HCT116 (cell line): ENCODE results near the gene GDPD2. TPM values are rescaled to one million over a fixed set of nuclear protein-coding genes. Genes with fewer than 3 reads are reported as not detected.

Source experiments
- ATAC-seq: fragments of 200-7000 bp; cut with Tn5 transposase; 2 replicates; pipeline ENCODE4 v1.9.1; 2020; ENCODE audit warnings: mild to moderate bottlenecking, moderate library complexity
- BruUV-seq: library from RNA; stranded (reverse); fragments of 400-500 nt; replicated peaks from 2 replicates; lab custom pipeline; 2021; lab: Mats Ljungman, UMichigan
- CTCF ChIA-PET: fragments of 300-600 bp; sonication (Branson Sonifier 250); formaldehyde crosslinking; loops from one replicate; lab custom pipeline; 2021; ENCODE audit warnings: antibody characterized with exemption; lab: Charles Lee
- POLR2A ChIA-PET: fragments of 300-600, 350-600 bp; sonication (Branson Sonifier 250); formaldehyde crosslinking; loops from one replicate; lab custom pipeline; 2021; ENCODE audit warnings: antibody characterized with exemption; lab: Charles Lee
- RAD21 ChIA-PET, 2 experiments: fragments of 300-600 bp; sonication (Branson Sonifier 250); formaldehyde crosslinking; loops; one replicate each; lab custom pipeline; 2023; ENCODE audit warnings: low total read pairs in 2 of 2; ENCODE audit not compliant: uncharacterized antibody in 2 of 2, unreplicated experiment in 2 of 2, low non-redundant PET in 1 of 2; lab: Charles Lee
- DNase-seq: peaks from one replicate; pipeline ENCODE4 v3.0.0-alpha.2; 2010; ENCODE audit warnings: low read depth, low spot score
- H2AFZ ChIP-seq: fragments of 200-600 bp; shearing (Covaris generic), sonication (generic); 2 replicates; pipeline ENCODE4 v1.6.1; 2017; ENCODE audit warnings: low read depth, mixed run types, mixed read lengths, antibody characterized with exemption, low read length; ENCODE audit not compliant: poor library complexity, severe bottlenecking
- H3K27ac ChIP-seq: 2 replicates; pipeline ENCODE4 v1.5.1; 2012; ENCODE audit warnings: low read depth, low read length
- H3K27me3 ChIP-seq: fragments of 200-600 bp; sonication (generic); 2 replicates; pipeline ENCODE4 v1.6.1; 2016; ENCODE audit warnings: mixed run types, low read length, mixed read lengths; ENCODE audit not compliant: insufficient read depth
- H3K36me3 ChIP-seq, 2 experiments: fragments of 200-500 bp in 1 of 2; fragments of 200-600 bp in 1 of 2; sonication (Bioruptor generic) in 1 of 2; sonication (generic) in 1 of 2; 2 replicates each; pipeline versions ENCODE4 v1.5.1 to v1.6.1; 2014 to 2016; ENCODE audit warnings: low read length in 2 of 2, inconsistent platforms in 1 of 2, mixed read lengths in 1 of 2, mixed run types in 1 of 2; ENCODE audit not compliant: insufficient read depth in 2 of 2, control insufficient read depth in 1 of 2
- H3K4me1 ChIP-seq, 2 experiments: fragments of 200-600 bp in 1 of 2; sonication (generic) in 1 of 2; 2 replicates each; pipeline versions ENCODE4 v1.5.1 to v1.6.1; 2012 to 2017; ENCODE audit warnings: low read length in 2 of 2, inconsistent platforms in 1 of 2, mild to moderate bottlenecking in 1 of 2, mixed read lengths in 1 of 2, mixed run types in 1 of 2, moderate library complexity in 1 of 2; ENCODE audit not compliant: insufficient read depth in 2 of 2, control insufficient read depth in 1 of 2
- H3K4me2 ChIP-seq: fragments of 200-600 bp; sonication (generic); 2 replicates; pipeline ENCODE4 v1.6.1; 2017; ENCODE audit warnings: mixed run types, low read length, mixed read lengths
- H3K4me3 ChIP-seq, 2 experiments: fragments of 200-600 bp in 1 of 2; sonication (generic) in 1 of 2; replicated peaks in 1 of 2; 2 replicates each; pipeline ENCODE4 v1.5.1; 2011 to 2016; ENCODE audit warnings: low read length in 2 of 2, control low read depth in 1 of 2, low read depth in 1 of 2, mild to moderate bottlenecking in 1 of 2, mixed read lengths in 1 of 2, mixed run types in 1 of 2
- H3K79me2 ChIP-seq: fragments of 200-600 bp; sonication (generic); 2 replicates; pipeline ENCODE4 v1.6.1; 2017; ENCODE audit warnings: mild to moderate bottlenecking, mixed run types, low read length, moderate library complexity, mixed read lengths; ENCODE audit not compliant: insufficient read depth
- H3K9ac ChIP-seq: fragments of 200-600 bp; sonication (generic); 2 replicates; pipeline ENCODE4 v1.6.1; 2016; ENCODE audit warnings: low read length, mixed read lengths
- H3K9me2 ChIP-seq: fragments of 200-600 bp; sonication (generic), shearing (Covaris generic); 2 replicates; pipeline ENCODE4 v1.6.1; 2017; ENCODE audit warnings: mixed run types, mild to moderate bottlenecking, moderate library complexity; ENCODE audit not compliant: insufficient read depth
- H3K9me3 ChIP-seq, 2 experiments: fragments of 200-500 bp in 1 of 2; fragments of 200-600 bp in 1 of 2; sonication (Bioruptor generic) in 1 of 2; sonication (generic) in 1 of 2; 2 replicates each; pipeline ENCODE4 v1.6.1; 2014 to 2017; ENCODE audit warnings: low read length in 2 of 2, mixed read lengths in 2 of 2, inconsistent platforms in 1 of 2, low read depth in 1 of 2, mild to moderate bottlenecking in 1 of 2, mixed run types in 1 of 2, moderate library complexity in 1 of 2; ENCODE audit not compliant: control insufficient read depth in 1 of 2, insufficient read depth in 1 of 2
- H4K20me1 ChIP-seq: fragments of 200-600 bp; sonication (generic), shearing (Covaris generic); 2 replicates; pipeline ENCODE4 v1.6.1; 2017; ENCODE audit warnings: mixed run types, mild to moderate bottlenecking, moderate library complexity; ENCODE audit not compliant: insufficient read depth
- ATF3 ChIP-seq: IDR thresholded peaks from 2 replicates; pipeline ENCODE4 v1.6.1; 2012
- CBX3 ChIP-seq: IDR thresholded peaks from 2 replicates; pipeline ENCODE4 v1.6.1; 2012; ENCODE audit warnings: low read depth
- CEBPB ChIP-seq: IDR thresholded peaks from 2 replicates; pipeline ENCODE4 v1.6.1; 2012; ENCODE audit warnings: low read depth
- CTCF ChIP-seq, 3 experiments: fragments of 200-600 bp in 1 of 3; sonication (generic) in 1 of 3; IDR thresholded peaks in 2 of 3; conservative IDR thresholded peaks in 1 of 3; 2 replicates each; pipeline ENCODE4 v1.5.1; 2012 to 2017; ENCODE audit warnings: low read depth in 2 of 3, low read length in 2 of 3, antibody characterized with exemption in 1 of 3, borderline replicate concordance in 1 of 3, control low read depth in 1 of 3, mild to moderate bottlenecking in 1 of 3, mixed read lengths in 1 of 3, mixed run types in 1 of 3, moderate library complexity in 1 of 3; ENCODE audit not compliant: insufficient read depth in 1 of 3
- EGR1 ChIP-seq: IDR thresholded peaks from 2 replicates; pipeline ENCODE4 v1.6.1; 2012; ENCODE audit warnings: low read depth
- ELF1 ChIP-seq: IDR thresholded peaks from 2 replicates; pipeline ENCODE4 v1.6.1; 2012; ENCODE audit warnings: low read depth, borderline replicate concordance
- EZH2 ChIP-seq: fragments of 200-600 bp; sonication (generic); IDR thresholded peaks from 2 replicates; pipeline ENCODE4 v1.6.1; 2017; ENCODE audit warnings: antibody characterized with exemption, mixed run types
- EZH2phosphoT487 ChIP-seq: fragments of 200-600 bp; IDR thresholded peaks from 2 replicates; pipeline ENCODE4 v1.6.1; 2018; ENCODE audit warnings: antibody characterized with exemption, borderline replicate concordance
- FOSL1 ChIP-seq: IDR thresholded peaks from 2 replicates; pipeline ENCODE4 v1.6.1; 2012; ENCODE audit warnings: low read depth
- JUND ChIP-seq: IDR thresholded peaks from 2 replicates; pipeline ENCODE4 v1.6.1; 2012
- MAX ChIP-seq: IDR thresholded peaks from 2 replicates; pipeline ENCODE4 v1.6.1; 2012
- POLR2A ChIP-seq: IDR thresholded peaks from 2 replicates; pipeline ENCODE4 v1.7.0; 2011; ENCODE audit warnings: borderline replicate concordance; ENCODE audit not compliant: insufficient read depth, insufficient read length; ENCODE audit errors: extremely low read depth
- POLR2AphosphoS5 ChIP-seq: IDR thresholded peaks from 2 replicates; pipeline ENCODE4 v1.6.1; 2011; ENCODE audit warnings: mild to moderate bottlenecking, low read depth, low read length, moderate library complexity
- RAD21 ChIP-seq: IDR thresholded peaks from 2 replicates; pipeline ENCODE4 v1.6.1; 2012; ENCODE audit warnings: low read depth, mild to moderate bottlenecking
- SIN3A ChIP-seq: IDR thresholded peaks from 2 replicates; pipeline ENCODE4 v1.6.1; 2012; ENCODE audit warnings: low read depth
- SP1 ChIP-seq: IDR thresholded peaks from 2 replicates; pipeline ENCODE4 v1.6.1; 2012; ENCODE audit warnings: low read depth
- SRF ChIP-seq: IDR thresholded peaks from 2 replicates; pipeline ENCODE4 v1.6.1; 2012; ENCODE audit warnings: low read depth
- TCF7L2 ChIP-seq: IDR thresholded peaks from 2 replicates; pipeline ENCODE4 v1.7.0; 2011; ENCODE audit warnings: borderline replicate concordance, inconsistent platforms; ENCODE audit not compliant: insufficient read depth, insufficient read length; ENCODE audit errors: extremely low read depth
- YY1 ChIP-seq: IDR thresholded peaks from 2 replicates; pipeline ENCODE4 v1.6.1; 2011; ENCODE audit warnings: low read length, low read depth, moderate library complexity, mild to moderate bottlenecking; ENCODE audit not compliant: insufficient replicate concordance; ENCODE audit errors: extremely low read depth
- ZBTB33 ChIP-seq: IDR thresholded peaks from 2 replicates; pipeline ENCODE4 v1.6.1; 2011; ENCODE audit warnings: mild to moderate bottlenecking, low read length, moderate library complexity; ENCODE audit not compliant: insufficient replicate concordance; ENCODE audit errors: extremely low read depth
- ZFX ChIP-seq: fragments of 450-650 bp; IDR thresholded peaks from 2 replicates; pipeline ENCODE4 v1.6.1; 2017
- ZNF274 ChIP-seq: fragments of 200-500 bp; sonication (Bioruptor generic); IDR thresholded peaks from 2 replicates; pipeline ENCODE4 v1.6.1; 2014; ENCODE audit warnings: mild to moderate bottlenecking, low read depth, low read length, inconsistent platforms
- intact Hi-C: fragments of 100-400 bp; cut with micrococcal nuclease; formaldehyde crosslinking; loops from 2 replicates; pipeline ENCODE4 v1.10.0; 2022
- total RNA-seq: library from RNA; stranded (reverse); gene quantifications from one replicate; pipeline ENCODE4 v1.2.1, GENCODE V29; 2021; ENCODE audit not compliant: unreplicated experiment

Gene GDPD2
- total RNA-seq, 1 experiment from 2014 or later, result not detected

- Histone ChIP-seq H2AFZ (no peak overlapping the region), H3K4me1 (peaks cover 21 to 28% of the 10 kb centered on the region in 2 experiments), H3K36me3 (no peaks in the 10 kb centered on the region), H3K9ac (no peak overlapping the region), H3K9me2 (no peaks in the 10 kb centered on the region), H3K79me2 (peaks cover 3% of the 10 kb centered on the region; the same call in 1 of the 2 replicates), H3K4me3 (no peak overlapping the region), H3K27ac (no peak overlapping the region; the same call in 1 of the 2 replicates), H3K4me2 (peak overlapping the region; percentile 45), H4K20me1 (no peaks in the 10 kb centered on the region), H3K27me3 (no peaks in the 10 kb centered on the region), H3K9me3 (no peaks in the 10 kb centered on the region)
- intact Hi-C loops, result no loop called here
- DNase-seq (no peak), ATAC-seq (peak; percentile 66)
- CTCF ChIA-PET, result no interaction called here
- POLR2A ChIA-PET, result no interaction called here
- RAD21 ChIA-PET, result no interaction called here
- BruUV-seq, result no TSS peak
- TF ChIP-seq JUND, result peak; percentile 58
- TF ChIP-seq EZH2phosphoT487, result no peak
- TF ChIP-seq ELF1, result no peak
- no peak for TF ChIP-seq POLR2AphosphoS5
- peak; percentile 42 for TF ChIP-seq CEBPB
- no peak for TF ChIP-seq EGR1
- no peak for TF ChIP-seq EZH2
- TF ChIP-seq CBX3, result no peak
- TF ChIP-seq ATF3, result no peak
- no peak for TF ChIP-seq ZFX
- no peak for TF ChIP-seq SIN3A
- no peak for TF ChIP-seq CTCF (IDR thresholded peaks at IDR 0.05 in 2 of 3, conservative IDR thresholded peaks at IDR 0.05 in 1 of 3; ENCODE audit: borderline replicate concordance in 1 of 3, insufficient read depth in 1 of 3, low read depth in 2 of 3, low read length in 2 of 3)
- TF ChIP-seq FOSL1, result 0 out of 2 replicates have a peak, but pooled peaks have one; percentile 10
- no peak for TF ChIP-seq MAX
- no peak for TF ChIP-seq ZBTB33
- no peak for TF ChIP-seq TCF7L2
- no peak for TF ChIP-seq POLR2A
- TF ChIP-seq YY1, result no peak
- TF ChIP-seq RAD21, result no peak
- TF ChIP-seq SRF, result no peak
- TF ChIP-seq ZNF274, result no peak
- TF ChIP-seq SP1, result peak; percentile 50
These were observed 47.8 kb downstream of the GDPD2 start for GRCh38 chrX:70470850-70471289.
